T-helper 2 cell treated with Interferon-gamma antibody and Interleukin-4, amounts not matched to agents 5 μg/mL and 100 μg/mL, for 36 hours (primary cell): ENCODE results near the gene CAMK1D.

ENCODE experiments used
- DNase-seq: peaks from one replicate; pipeline ENCODE4 v3.0.0; 2021; ENCODE audit warnings: low spot score
- H3K27ac Mint-ChIP-seq: one replicate; pipeline ENCODE4 v1.8.0; 2021; ENCODE audit warnings: mild to moderate bottlenecking, mixed read lengths
- H3K27me3 Mint-ChIP-seq: one replicate; pipeline ENCODE4 v1.8.0; 2021; ENCODE audit warnings: low read depth, mixed read lengths
- H3K36me3 Mint-ChIP-seq: one replicate; pipeline ENCODE4 v1.8.0; 2021; ENCODE audit warnings: low read depth, mixed read lengths
- H3K4me1 Mint-ChIP-seq: one replicate; pipeline ENCODE4 v1.8.0; 2021; ENCODE audit warnings: low read depth, mixed read lengths
- H3K4me3 Mint-ChIP-seq: one replicate; pipeline ENCODE4 v1.8.0; 2022; ENCODE audit warnings: mild to moderate bottlenecking, moderate library complexity, mixed read lengths
- H3K9me3 Mint-ChIP-seq: one replicate; pipeline ENCODE4 v1.8.0; 2021; ENCODE audit warnings: mixed read lengths

Gene CAMK1D

GRCh38 chr10:12393831-12394230 is 44.5 kb downstream of the CAMK1D start:
- H3K9me3 Mint-ChIP-seq = no peaks in the 10 kb centered on the region
- no peak for DNase-seq
- H3K4me1 Mint-ChIP-seq = no peaks in the 10 kb centered on the region
- H3K27me3 Mint-ChIP-seq = peaks cover 3% of the 10 kb centered on the region
- H3K4me3 Mint-ChIP-seq = no peak overlapping the region
- H3K36me3 Mint-ChIP-seq = no peaks in the 10 kb centered on the region
- H3K27ac Mint-ChIP-seq = no peak overlapping the region

- H3K9me3 Mint-ChIP-seq = no peaks in the 10 kb centered on the region
- H3K36me3 Mint-ChIP-seq = no peaks in the 10 kb centered on the region
- no peak overlapping the region for H3K4me3 Mint-ChIP-seq
- no peak for DNase-seq
- H3K4me1 Mint-ChIP-seq = no peaks in the 10 kb centered on the region
- no peak overlapping the region for H3K27ac Mint-ChIP-seq
- H3K27me3 Mint-ChIP-seq = peaks cover 2% of the 10 kb centered on the region
Observed at GRCh38 chr10:12394241-12395033, 45.1 kb downstream of the CAMK1D start.

GRCh38 chr10:12396093-12396492 is 46.7 kb downstream of the CAMK1D start:
- Mint-ChIP-seq H3K9me3 (no peaks in the 10 kb centered on the region), H3K36me3 (no peaks in the 10 kb centered on the region), H3K4me3 (no peak overlapping the region), H3K27ac (no peak overlapping the region), H3K4me1 (no peaks in the 10 kb centered on the region), H3K27me3 (no peaks in the 10 kb centered on the region)
- no peak for DNase-seq

- Mint-ChIP-seq H3K4me1 (no peaks in the 10 kb centered on the region), H3K4me3 (no peak overlapping the region), H3K27me3 (no peaks in the 10 kb centered on the region), H3K36me3 (no peaks in the 10 kb centered on the region), H3K27ac (no peak overlapping the region), H3K9me3 (no peaks in the 10 kb centered on the region)
- no peak for DNase-seq
Observed at GRCh38 chr10:12396567-12396966, 47.2 kb downstream of the CAMK1D start.

GRCh38 chr10:12397147-12397896 is 48.0 kb downstream of the CAMK1D start:
- Mint-ChIP-seq H3K27ac (no peak overlapping the region), H3K4me1 (no peaks in the 10 kb centered on the region), H3K36me3 (no peaks in the 10 kb centered on the region), H3K9me3 (no peaks in the 10 kb centered on the region), H3K27me3 (no peaks in the 10 kb centered on the region), H3K4me3 (no peak overlapping the region)
- DNase-seq = no peak

GRCh38 chr10:12397941-12398340 is 48.6 kb downstream of the CAMK1D start:
- Mint-ChIP-seq H3K4me3 (no peak overlapping the region), H3K36me3 (no peaks in the 10 kb centered on the region), H3K27me3 (no peaks in the 10 kb centered on the region), H3K27ac (no peak overlapping the region), H3K9me3 (no peaks in the 10 kb centered on the region), H3K4me1 (no peaks in the 10 kb centered on the region)
- no peak for DNase-seq

- Mint-ChIP-seq H3K4me3 (no peak overlapping the region), H3K27ac (no peak overlapping the region), H3K27me3 (no peaks in the 10 kb centered on the region), H3K4me1 (peaks cover 7% of the 10 kb centered on the region), H3K9me3 (no peaks in the 10 kb centered on the region), H3K36me3 (no peaks in the 10 kb centered on the region)
- no peak for DNase-seq
Observed at GRCh38 chr10:12400266-12400931, 51.1 kb downstream of the CAMK1D start.

- no peaks in the 10 kb centered on the region for H3K27me3 Mint-ChIP-seq
- DNase-seq = no peak
- no peak overlapping the region for H3K27ac Mint-ChIP-seq
- no peaks in the 10 kb centered on the region for H3K9me3 Mint-ChIP-seq
- H3K4me1 Mint-ChIP-seq = peaks cover 8% of the 10 kb centered on the region
- H3K4me3 Mint-ChIP-seq = no peak overlapping the region
- no peaks in the 10 kb centered on the region for H3K36me3 Mint-ChIP-seq
Observed at GRCh38 chr10:12401466-12401865, 52.1 kb downstream of the CAMK1D start.

GRCh38 chr10:12403119-12403518 is 53.8 kb downstream of the CAMK1D start:
- no peaks in the 10 kb centered on the region for H3K36me3 Mint-ChIP-seq
- no peak overlapping the region for H3K27ac Mint-ChIP-seq

GRCh38 chr10:12405342-12406320 is 56.3 kb downstream of the CAMK1D start:
- DNase-seq = no peak
- Mint-ChIP-seq H3K27ac (no peak overlapping the region), H3K4me1 (peaks cover 15% of the 10 kb centered on the region), H3K4me3 (no peak overlapping the region), H3K9me3 (no peaks in the 10 kb centered on the region), H3K27me3 (no peaks in the 10 kb centered on the region), H3K36me3 (no peaks in the 10 kb centered on the region)

More at GRCh38 chr10:12403119-12403518, 53.8 kb downstream of the CAMK1D start:
- no peak for DNase-seq
- Mint-ChIP-seq H3K4me3 (no peak overlapping the region), H3K27me3 (no peaks in the 10 kb centered on the region), H3K9me3 (no peaks in the 10 kb centered on the region), H3K4me1 (peaks cover 8% of the 10 kb centered on the region)

- H3K27ac Mint-ChIP-seq = no peak overlapping the region
- no peak for DNase-seq
- H3K27me3 Mint-ChIP-seq = no peaks in the 10 kb centered on the region
Observed at GRCh38 chr10:12406764-12407400, 57.5 kb downstream of the CAMK1D start.

GRCh38 chr10:12408472-12408871 is 59.1 kb downstream of the CAMK1D start:
- H3K4me3 Mint-ChIP-seq = no peak overlapping the region
- H3K4me1 Mint-ChIP-seq = peaks cover 23% of the 10 kb centered on the region
- H3K27ac Mint-ChIP-seq = no peak overlapping the region
- peaks cover 2% of the 10 kb centered on the region for H3K36me3 Mint-ChIP-seq
- no peak for DNase-seq
- H3K27me3 Mint-ChIP-seq = no peaks in the 10 kb centered on the region
- H3K9me3 Mint-ChIP-seq = peaks cover 4% of the 10 kb centered on the region

More at GRCh38 chr10:12406764-12407400, 57.5 kb downstream of the CAMK1D start:
- H3K4me3 Mint-ChIP-seq = no peak overlapping the region
- no peaks in the 10 kb centered on the region for H3K9me3 Mint-ChIP-seq
- no peaks in the 10 kb centered on the region for H3K36me3 Mint-ChIP-seq
- peaks cover 15% of the 10 kb centered on the region for H3K4me1 Mint-ChIP-seq

GRCh38 chr10:12409161-12409560 is 59.8 kb downstream of the CAMK1D start:
- Mint-ChIP-seq H3K36me3 (peaks cover 2% of the 10 kb centered on the region), H3K4me3 (no peak overlapping the region), H3K27me3 (no peaks in the 10 kb centered on the region), H3K27ac (no peak overlapping the region), H3K9me3 (peaks cover 6% of the 10 kb centered on the region), H3K4me1 (peaks cover 23% of the 10 kb centered on the region)
- no peak for DNase-seq
